NK-92 treated with Interleukin-12 subunit alpha and Interleukin-12 subunit beta, amount 100 ng/mL, for 24 hours (cell line): ENCODE data around the gene WNT16.
"Not testable (repeated sequence)": the region's sequence is repeated elsewhere in the genome, so short reads cannot be mapped to it uniquely, and the experiment has no call there.

Source experiments
- DNase-seq: peaks from one replicate; lab custom pipeline; 2025; lab: John Stamatoyannopoulos, UW

The WNT16 gene, protein sequence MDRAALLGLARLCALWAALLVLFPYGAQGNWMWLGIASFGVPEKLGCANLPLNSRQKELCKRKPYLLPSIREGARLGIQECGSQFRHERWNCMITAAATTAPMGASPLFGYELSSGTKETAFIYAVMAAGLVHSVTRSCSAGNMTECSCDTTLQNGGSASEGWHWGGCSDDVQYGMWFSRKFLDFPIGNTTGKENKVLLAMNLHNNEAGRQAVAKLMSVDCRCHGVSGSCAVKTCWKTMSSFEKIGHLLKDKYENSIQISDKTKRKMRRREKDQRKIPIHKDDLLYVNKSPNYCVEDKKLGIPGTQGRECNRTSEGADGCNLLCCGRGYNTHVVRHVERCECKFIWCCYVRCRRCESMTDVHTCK

GRCh38 chr7:121328508-121329190, at the start of gene WNT16:
Gene WNT16, plus strand, starts transcription at chr7:121329000. Its CDS starts 293 bp downstream, at chr7:121329293.
- no peak for DNase-seq

GRCh38 chr7:121279060-121279620, 49.7 kb upstream of the WNT16 start:
- no peak for DNase-seq

DNA sequence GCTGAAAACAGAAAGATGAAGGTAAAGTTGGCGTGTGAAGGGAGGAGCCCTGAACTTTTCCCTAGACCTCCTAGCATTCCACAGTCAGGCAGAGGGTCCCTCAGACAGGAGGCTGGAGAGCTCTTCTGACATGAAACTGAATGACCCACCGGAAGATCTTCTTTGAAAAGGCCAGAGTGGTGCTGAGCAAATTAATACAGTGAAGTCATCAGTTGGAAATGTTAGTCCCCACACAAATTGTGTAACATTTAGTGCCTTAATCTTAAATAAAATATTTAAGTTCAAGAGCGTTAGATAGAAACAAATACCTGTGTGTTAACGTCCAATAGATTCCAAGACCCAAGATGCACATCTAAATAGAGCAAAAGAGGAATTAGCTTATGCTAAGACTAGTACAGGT, 49.0 kb upstream of the WNT16 start:
- DNase-seq = no peak

DNA sequence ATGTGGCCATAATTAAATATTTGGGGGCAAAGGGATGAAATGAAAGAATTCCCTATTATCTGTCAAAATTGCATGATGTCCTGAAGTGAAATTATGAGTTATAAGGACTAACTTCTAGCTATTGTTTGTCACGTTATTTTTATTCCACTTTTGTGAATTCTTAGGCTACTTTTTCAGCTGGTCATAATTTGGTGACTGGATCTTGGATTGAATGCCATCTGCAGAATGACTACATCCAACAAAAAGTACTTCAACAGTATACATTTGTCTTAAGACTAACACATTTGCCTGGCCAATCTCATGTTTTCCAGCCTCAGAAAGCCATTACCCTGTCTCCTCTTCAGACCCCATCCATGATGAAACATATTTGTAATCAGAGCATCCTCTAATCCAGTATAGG, 48.1 kb upstream of the WNT16 start:
- DNase-seq = no peak

DNA sequence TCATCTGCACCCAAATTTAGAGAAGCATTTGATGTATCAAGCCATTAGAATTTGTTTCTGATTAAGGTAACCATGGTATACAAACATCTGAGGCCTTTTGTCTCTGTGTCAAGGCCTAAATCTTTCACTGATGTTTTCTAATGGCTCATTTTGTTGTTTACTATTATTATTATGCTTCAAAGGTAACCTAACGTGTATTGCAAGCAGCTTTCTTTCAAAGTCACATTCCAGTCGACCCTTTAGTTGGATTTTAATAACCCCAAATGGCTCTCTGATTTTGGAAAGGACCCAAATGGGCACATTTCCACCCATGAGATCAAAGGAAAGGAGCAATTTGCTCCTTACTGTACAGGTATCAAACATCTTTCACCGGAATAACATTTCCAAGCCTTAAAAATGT, 46.7 kb upstream of the WNT16 start:
- DNase-seq = no peak

DNA sequence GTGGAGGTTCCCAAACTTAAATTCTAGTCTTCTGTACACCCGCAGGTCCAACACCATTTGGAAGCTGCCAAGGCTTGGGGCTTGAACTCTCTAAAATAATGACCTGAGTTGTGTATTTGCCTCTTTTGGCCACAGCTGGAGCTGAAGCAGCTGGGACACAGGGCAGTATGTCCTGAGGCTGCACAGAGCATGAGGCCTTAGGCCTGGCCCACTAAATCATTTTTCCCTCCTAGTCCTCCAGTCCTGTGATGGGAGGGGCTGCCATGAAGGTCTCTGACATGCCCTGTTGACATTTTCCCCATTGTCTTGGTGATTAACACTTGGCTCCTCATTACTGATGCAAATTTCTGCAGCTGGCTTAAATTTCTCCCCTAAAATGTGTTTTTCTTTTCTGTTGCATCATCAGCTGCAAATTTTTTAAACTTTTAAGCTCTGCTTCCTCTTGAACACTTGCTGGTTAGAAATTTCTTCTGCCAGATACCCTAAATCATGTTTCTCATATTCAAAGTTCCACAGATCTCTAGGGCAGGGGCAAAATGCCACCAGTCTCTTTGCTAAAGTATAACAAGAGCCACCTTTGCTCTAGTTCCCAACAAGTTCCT, 43.6 kb upstream of the WNT16 start:
- DNase-seq = no peak

DNA sequence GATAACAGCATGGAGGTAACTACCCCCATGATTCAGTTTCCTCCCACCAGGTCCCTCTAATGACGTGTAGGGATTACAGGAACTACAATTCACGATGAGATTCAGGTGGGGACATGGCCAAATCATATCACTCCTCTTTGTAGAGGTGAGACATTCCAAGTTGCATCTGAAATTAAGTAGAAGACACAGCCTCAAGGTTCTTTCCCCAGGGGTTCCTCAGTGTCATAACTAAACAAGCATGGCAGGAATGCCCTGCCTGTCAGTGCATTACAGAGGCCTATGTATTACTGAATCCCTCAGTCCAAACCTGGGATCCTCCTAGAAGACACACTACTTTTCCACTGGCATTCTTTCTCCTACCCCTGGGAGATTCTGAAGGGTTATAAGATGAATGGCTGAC, 42.6 kb upstream of the WNT16 start:
- DNase-seq = no peak

DNA sequence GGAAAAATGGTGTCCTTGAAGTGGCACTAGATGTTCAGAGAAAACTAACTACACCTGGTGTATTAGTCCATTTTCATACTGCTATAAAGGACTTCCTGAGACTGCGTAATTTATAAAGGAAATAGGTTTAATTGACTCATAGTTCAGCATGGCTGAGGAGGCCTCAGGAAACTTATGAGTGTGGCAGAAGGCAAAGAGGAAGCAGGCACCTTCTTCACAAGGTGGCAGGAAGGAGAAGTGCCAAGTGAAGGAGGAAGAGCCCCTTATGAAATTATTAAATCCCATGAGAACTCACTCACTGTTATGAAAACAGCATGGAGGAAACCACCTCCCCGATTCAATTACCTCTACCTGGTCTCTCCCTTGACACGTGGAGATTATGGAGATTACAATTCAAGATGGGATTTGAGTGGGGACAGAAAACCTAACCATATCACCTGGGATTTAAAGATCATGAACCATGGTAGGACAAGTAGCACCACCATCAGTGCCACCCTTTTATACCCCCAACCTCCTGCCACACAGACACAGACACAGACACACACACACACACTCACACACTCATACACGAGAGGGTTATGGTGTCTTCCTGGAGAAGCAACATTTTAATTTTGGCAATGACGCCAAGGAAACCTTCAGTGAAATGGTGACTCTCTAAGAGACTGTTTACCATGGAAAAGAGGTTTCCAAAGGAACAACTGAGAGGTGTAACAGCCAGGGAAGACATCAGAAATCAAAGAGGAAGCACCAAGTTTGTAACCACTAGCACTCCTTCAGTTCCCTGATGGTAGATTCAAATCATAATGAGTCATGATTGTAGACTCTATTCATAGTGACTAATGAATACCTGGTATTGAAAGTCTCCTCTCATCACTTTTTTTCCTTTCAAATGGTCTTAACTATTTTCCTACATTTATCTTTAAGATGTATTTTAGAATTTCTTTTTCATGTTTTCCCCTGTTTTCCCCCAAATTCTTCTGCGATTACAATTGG, 41.8 kb upstream of the WNT16 start:
- DNase-seq = no peak

GRCh38 chr7:121288894-121289293, 39.9 kb upstream of the WNT16 start:
- no peak for DNase-seq

GRCh38 chr7:121289930-121290329, 38.9 kb upstream of the WNT16 start:
- DNase-seq = not testable (repeated sequence)

- DNase-seq = no peak
These were observed 34.3 kb upstream of the WNT16 start for GRCh38 chr7:121294448-121294992.

- no peak for DNase-seq
These were observed 31.0 kb upstream of the WNT16 start for GRCh38 chr7:121297843-121298242.

- DNase-seq = no peak
These were observed 30.0 kb upstream of the WNT16 start for GRCh38 chr7:121298831-121299239.

DNA sequence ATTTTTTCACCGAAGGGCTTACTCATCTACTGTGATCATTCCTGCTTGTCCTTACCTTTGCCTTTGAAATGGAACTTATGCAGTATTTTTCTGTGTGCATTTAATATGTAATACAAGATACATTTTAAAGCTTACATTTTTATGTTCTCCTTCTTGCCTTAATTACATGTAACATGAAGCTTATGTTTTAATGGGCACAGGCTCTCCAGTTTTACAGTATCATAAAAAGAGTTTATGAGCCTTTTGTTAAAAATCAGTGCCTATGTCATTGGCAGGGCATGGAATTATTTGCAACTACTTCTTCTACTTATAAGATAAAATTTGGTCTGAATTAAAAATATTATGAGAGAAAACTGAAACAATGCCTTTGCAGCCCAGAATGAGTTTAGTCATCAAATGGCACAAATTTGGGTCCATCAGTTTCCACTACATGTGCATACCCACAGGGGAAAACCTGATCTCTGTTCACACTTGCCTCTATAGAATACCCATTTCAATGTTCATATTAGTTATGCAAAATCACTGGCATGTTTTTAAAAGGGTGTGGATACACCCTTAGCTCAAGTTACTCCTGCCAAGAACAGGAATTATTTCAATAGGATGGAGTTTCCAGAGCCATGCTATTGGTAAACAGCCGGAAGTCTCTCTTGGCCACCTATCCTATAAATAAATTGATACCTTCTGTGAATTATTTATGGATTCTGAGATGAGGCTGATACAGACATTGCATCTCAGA, 27.9 kb upstream of the WNT16 start:
- no peak for DNase-seq

DNA sequence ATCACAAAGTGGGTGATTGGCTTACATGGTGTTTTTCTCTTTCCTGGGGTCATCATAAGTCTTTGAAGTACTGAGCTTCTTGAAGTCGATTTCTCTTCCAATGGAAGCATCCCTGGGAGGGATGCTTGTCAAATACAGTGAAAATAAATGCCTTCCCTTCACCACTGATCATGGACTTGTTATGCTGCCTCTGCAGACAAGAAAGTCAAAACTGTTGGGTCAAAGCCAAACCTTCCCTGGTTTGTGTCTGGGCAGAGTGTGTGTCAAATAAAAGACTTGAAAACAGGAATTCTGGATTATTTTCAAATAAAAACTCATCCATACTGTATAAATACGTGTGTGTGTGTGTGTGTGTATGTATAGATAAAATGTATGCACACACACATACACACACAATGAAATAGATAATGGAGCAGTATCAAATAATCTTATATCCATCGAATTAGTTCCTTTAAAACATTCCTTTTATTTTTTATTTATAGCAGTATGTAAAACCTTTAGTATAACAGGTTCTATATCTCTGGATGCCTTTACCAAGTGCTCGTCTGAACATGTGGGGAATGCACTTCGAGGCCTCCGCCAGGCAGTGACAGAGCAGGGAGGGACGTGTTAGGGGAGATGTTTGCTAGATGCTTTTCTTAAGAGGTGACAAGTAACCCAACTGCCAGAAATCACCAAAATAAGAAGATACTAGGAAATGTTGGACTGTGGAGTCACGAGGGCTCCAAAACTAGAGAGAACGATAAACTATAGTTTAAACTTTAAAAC, 27.2 kb upstream of the WNT16 start:
- no peak for DNase-seq

GRCh38 chr7:121302214-121302745, 26.5 kb upstream of the WNT16 start:
- no peak for DNase-seq

DNA sequence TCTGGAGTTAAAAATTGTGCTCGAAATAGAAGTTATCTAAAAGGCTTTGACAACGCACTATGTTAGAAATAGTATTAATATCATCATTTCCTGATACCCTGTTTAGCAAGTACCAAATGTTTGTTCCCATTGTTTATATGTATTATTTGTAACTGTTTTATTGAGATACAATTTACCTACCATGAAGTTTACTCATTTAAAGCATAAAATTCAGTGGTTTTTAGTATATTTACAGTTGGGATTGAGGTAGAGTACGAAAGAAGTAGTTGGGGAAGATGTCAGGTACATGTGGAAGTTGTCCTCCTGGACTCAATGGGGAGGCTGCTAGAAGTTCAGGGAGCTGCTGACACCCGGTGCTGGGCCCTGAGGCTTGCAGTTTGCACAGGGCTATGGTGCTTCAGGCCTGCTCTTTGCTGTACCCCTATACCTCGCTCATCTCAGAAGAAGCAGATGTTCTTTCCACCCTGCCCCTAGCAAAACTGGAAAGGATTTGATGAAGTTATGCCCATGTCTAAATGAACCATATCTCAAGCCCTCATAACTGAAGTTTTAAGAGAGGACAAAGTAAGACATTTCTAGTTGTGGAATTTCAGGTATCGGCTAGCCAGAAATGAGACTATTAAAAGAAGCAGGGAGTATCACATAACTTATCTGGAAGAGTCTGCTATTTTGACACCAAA, 25.2 kb upstream of the WNT16 start:
- no peak for DNase-seq

DNA sequence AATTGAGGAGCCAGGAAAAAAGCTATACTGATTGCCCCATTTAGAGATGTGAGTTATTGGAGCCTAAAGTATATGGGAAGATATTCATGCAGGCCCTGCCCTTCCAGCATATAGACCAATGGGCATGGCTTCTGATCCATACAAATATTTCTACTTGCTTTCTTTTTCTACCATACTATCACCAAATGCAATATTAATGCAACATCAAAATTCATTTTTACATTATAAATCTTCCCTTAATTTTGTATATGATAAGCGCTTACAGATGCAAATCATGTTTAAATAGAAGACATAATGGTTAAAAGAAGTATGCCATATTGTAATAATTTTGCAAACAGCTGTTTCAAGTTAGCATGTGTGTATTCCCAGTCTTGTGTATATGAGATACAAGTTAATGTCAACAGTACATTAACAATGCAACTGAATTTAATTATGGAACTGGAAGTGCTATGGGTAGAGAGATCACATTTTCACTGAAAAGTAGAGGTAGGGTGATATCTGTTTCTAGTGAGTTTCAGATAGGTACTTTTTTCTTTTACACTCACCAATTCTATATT, 24.6 kb upstream of the WNT16 start:
- no peak for DNase-seq

- DNase-seq = no peak
These were observed 23.7 kb upstream of the WNT16 start for GRCh38 chr7:121305109-121305508.
